ENCODE measurements around the gene TEX35.

Gene TEX35

GRCh38 chr1:178527117-178527516 lies 14.2 kb downstream of the TEX35 start:
- no peak for DNase-seq

DNA sequence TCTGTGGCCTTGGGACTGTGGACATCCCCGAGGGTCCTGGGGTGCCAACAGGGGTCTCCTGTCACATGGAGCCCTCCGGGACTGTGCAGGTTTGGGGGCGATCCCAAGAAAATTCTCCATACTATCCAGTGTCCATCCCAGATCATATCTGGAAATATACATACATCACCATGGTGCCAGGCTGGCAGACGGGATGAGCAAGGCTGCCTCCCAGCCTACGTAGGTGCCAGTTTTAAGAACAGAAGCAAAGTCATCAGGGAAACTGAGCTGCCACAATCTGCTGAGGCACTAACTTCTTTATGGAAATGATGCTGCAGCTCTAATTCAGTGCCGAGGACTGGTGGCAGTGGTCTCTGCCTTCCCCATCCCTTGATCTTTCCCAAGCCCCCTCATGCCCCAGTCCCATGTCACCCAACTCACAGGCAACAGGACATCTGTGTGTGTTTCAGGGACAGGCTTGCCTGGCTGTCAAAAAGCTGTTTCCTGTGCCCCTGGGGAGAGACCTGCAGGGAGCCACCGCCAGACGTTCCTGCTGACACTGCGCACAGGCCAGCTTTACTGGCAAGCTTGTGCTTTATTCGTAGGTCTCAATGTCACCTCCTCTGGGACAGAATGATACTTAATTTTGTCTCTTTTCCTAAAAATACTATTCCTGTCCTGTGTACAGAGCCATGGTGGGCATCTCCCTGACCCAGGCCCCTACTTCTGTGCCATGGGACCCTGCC lies 15.5 kb downstream of the TEX35 start:
- no peak for DNase-seq

GRCh38 chr1:178528953-178529335 lies 16.0 kb downstream of the TEX35 start:
- no peak for DNase-seq

DNA sequence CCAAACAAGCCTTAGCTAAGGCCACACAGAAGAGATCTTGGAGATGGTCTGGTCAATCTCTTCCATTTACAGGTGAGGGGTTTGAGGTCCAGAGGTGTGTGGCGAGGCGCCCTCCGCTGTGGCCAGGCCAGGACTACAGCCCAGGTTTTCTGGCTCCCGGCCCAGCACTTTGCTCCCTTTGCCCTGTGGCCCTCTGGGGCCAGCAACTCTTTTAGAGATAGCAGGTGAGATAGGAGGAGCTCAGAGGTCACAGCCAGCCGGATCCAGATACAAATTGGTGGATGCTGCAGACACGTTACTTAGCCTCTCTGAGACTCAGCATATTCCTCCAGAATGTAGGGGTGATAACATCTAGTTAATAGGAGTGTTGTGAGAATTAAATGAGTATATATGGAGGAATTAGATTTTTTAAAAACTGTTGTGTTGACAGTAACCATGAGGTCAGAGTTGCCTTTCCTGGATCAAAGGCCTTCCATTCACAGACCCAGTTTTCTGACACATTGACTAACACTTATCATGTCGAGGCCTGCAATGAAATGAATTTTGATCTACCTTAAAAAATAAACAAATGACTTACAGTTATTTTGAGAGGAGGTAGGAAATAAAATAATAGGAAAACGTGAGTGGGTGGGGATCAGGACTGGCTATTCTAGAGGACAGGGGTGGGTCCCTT lies 16.6 kb downstream of the TEX35 start:
- DNase-seq: no peak

DNA sequence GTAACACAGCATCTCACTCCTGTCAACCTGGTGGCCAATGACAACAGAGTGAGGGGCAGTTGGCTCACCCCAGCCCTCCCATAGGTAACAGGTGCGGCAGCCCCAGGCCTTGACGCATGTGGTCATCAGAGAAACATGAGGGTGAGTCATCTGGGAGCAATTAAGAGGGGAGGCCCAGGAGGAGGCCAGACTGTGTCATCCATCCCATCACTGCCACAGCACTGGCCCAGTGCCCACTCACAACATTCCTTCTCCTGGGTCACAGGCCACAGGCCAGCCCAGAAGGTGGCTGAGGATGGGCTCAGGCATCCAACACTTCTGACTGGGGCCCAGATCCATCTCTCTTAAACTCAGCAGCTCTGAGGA lies 17.1 kb downstream of the TEX35 start:
- no peak for DNase-seq

DNA sequence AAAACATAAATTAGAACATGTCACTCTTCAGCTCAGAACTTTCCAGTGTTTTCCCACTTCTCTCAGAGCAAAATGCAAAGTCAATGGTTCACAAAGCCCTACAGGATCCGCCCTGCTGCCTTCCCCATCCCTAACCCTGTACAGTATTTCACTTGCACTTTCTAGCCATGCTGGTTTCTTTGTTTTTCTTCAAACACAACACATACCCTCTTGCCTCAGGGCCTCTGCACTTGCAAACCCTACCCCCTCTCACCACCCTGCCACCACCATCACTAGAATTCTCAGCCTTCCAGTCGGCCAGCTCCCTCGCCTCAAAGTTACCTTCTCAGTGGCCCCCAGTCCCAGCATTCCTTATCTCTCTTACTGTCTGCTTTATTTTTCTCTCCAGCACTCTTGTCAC lies 17.6 kb downstream of the TEX35 start:
- DNase-seq: no peak

- DNase-seq: no peak
These were observed 19.0 kb downstream of the TEX35 start for GRCh38 chr1:178531887-178532286.

DNA sequence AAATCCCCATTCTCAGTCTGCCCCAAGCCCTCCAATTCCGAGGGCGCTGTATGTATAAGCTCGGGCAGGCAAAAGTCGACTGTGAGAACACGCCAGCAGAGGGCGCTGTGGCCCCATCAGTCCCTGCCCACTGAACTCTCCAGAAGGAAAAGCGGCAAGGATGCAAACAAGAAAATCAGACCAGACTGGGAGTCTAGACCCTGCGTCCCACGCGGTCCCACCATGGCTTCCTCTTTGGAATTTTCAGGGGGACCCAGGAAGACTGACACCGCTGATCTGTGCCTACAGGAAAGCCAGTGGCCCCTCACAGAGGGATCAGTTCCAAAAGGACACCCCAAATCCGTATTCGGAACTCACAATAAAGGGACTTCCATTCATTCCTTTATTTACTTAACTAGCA lies 19.5 kb downstream of the TEX35 start:
- no peak for DNase-seq

GRCh38 chr1:178533121-178533946 lies 20.4 kb downstream of the TEX35 start:
- no peak for DNase-seq

DNA sequence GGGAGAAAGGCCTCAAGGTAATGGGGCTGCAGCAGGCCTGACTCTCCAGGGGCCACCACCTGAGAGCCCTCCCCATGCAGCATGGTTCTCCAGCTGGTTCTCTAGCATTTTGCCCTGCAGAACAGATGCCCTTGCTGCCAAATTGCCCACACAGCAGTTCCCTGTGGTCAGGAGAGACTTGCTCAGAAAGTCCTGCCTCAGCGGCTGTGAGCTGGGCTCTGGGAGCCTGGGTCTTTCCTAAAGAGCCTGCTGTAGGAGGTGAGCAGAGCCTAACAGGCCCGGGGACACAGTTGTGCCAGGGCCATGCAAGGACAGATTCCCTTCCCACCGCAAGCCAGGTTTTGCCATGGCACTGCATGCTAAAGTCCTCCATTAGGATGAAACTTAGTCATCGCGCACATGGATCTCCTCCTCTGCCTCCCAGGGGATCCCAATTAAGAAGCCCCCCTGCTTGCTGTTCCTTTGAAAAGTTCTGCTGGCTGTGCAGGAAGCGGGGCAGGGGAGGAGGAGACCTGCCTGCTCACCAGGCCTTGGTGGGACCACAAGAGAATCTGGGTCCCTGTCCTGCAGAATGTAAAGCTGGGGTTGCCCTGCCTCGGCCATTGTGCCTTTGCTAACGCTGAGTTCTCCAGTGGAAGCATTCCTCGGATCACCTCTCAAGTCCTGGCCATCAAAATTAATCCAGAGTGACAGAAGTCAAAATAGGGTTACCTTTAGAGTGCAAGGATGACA lies 21.4 kb downstream of the TEX35 start:
- DNase-seq: no peak

DNA sequence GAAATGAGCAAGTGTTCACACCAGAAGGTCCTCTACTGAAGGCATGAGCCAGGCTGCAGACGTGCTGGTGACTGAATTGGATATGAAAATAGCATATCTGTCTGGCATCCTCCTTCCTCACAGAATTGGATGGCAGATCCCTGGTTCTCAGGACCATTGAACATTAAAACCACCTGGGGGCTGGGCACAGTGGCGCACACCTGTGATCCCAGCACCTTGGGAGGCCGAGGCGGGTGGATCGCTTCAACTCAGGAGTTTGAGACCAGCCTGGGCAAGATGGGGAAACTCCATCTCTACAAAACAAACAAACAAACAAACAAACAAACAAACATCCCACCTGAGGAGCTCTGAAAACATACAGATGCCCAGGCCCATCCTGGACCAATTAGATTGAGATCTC lies 23.4 kb downstream of the TEX35 start:
- DNase-seq: no peak

- DNase-seq: no peak
These were observed 24.0 kb downstream of the TEX35 start for GRCh38 chr1:178536844-178537371.

DNA sequence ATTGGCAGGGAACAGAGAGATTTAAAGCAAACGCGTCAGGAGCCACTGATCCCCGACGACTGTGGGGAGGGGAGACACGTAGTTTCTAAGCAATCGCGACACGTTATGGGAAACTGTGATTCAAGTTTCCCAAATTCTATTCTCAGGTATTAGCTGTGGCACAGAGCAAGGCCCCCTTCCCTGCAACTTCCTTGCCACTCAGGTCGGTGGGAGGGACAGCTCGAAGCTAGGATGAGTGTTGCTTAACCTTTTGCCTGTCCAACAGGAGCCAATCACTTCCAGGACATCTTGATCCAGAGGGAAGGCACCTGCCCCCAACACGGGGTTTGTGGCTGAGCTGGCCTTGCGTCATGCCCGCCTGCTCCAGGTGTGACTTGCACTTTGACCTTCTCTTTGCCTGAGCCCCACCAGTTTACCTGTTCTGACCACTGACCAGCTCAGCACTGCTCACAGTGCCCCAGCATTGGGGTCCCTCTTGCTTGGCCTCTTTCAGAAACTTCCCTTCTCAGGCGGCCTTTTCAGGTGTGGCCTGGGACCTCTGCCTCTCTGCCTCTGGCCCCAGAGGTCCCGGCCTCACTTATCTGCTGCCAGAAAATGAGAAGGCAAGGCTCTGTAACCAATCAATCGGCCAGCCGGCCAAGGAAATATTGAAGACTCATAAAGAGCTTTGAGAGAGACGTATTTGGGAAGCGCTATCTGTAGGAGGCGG lies 24.6 kb downstream of the TEX35 start:
- no peak for DNase-seq

DNA sequence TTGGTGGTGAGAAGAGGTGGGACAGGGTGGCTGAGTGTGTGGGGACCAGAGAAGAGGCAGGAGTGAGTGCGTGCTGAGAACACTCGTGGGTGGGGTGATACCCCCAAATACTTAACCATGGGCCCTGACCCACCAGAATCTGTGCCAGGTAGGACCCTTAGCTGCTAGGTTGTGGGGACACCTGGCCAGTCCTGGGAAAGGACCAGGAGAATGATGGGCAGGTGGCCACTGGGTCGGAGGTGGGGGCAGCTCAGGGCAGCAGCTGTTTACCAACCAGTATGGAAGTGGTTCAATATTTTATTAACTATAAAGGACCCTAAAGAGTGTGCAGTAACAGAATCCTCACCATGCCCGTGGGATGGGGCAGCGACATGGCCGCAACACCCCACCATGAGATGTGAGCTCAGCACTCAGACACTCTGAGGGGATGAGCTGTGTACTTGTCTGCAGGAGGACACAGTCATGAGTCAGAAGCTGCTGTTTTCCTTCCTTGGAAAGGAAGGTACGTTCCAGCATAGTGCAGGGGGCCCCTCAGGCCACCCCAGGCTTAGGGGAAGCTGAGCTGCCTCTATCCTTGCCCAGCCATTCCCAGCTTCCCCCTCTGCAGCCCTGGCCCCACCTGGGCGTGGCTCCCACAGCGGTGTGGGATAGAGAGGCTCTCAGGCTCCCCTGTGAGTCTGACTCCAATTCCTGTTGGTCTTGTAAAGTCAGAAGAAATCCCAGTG lies 25.4 kb downstream of the TEX35 start:
- no peak for DNase-seq

- no peak for DNase-seq
These were observed 26.4 kb downstream of the TEX35 start for GRCh38 chr1:178539291-178539690.

- no peak for DNase-seq
These were observed 27.3 kb downstream of the TEX35 start for GRCh38 chr1:178540204-178540603.

- DNase-seq: no peak
These were observed 27.7 kb downstream of the TEX35 start for GRCh38 chr1:178540646-178541045.

- DNase-seq: no peak
These were observed 28.5 kb downstream of the TEX35 start for GRCh38 chr1:178541379-178541778.

GRCh38 chr1:178541829-178542553 lies 29.1 kb downstream of the TEX35 start:
- DNase-seq: no peak

GRCh38 chr1:178542554-178543289 lies 29.8 kb downstream of the TEX35 start:
- DNase-seq: peak; percentile 41
